ENCODE data around the gene SFXN5.

- TF ChIP-seq EZH2 (IDR thresholded peaks at IDR 0.05; ENCODE audit: low read depth, low read length, severe bottlenecking), result no peak
- TF ChIP-seq ATF2 (IDR thresholded peaks at IDR 0.05; ENCODE audit: low read length), result no peak
- TF ChIP-seq CREB1 (IDR thresholded peaks at IDR 0.05), result no peak
- TF ChIP-seq, protein P1, sequence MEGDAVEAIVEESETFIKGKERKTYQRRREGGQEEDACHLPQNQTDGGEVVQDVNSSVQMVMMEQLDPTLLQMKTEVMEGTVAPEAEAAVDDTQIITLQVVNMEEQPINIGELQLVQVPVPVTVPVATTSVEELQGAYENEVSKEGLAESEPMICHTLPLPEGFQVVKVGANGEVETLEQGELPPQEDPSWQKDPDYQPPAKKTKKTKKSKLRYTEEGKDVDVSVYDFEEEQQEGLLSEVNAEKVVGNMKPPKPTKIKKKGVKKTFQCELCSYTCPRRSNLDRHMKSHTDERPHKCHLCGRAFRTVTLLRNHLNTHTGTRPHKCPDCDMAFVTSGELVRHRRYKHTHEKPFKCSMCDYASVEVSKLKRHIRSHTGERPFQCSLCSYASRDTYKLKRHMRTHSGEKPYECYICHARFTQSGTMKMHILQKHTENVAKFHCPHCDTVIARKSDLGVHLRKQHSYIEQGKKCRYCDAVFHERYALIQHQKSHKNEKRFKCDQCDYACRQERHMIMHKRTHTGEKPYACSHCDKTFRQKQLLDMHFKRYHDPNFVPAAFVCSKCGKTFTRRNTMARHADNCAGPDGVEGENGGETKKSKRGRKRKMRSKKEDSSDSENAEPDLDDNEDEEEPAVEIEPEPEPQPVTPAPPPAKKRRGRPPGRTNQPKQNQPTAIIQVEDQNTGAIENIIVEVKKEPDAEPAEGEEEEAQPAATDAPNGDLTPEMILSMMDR (IDR thresholded peaks at IDR 0.05; ENCODE audit: control extremely low read depth in 1 of 3, insufficient read depth in 1 of 3, low read depth in 1 of 3, low read length in 3 of 3), result no peak
- no peak for TF ChIP-seq POLR2AphosphoS5 (IDR thresholded peaks at IDR 0.05; ENCODE audit: low read depth, low read length)
- no peak for TF ChIP-seq SP2 (IDR thresholded peaks at IDR 0.05; ENCODE audit: low read length)
- no peak for TF ChIP-seq EP300 (IDR thresholded peaks at IDR 0.05; ENCODE audit: borderline replicate concordance in 1 of 2, low read depth in 2 of 2, low read length in 2 of 2)
- TF ChIP-seq NRF1 (IDR thresholded peaks at IDR 0.05; ENCODE audit: low read depth, low read length), result no peak
- TF ChIP-seq, protein P2, sequence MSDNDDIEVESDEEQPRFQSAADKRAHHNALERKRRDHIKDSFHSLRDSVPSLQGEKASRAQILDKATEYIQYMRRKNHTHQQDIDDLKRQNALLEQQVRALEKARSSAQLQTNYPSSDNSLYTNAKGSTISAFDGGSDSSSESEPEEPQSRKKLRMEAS (IDR thresholded peaks at IDR 0.05), result no peak
- TF ChIP-seq, protein P3, sequence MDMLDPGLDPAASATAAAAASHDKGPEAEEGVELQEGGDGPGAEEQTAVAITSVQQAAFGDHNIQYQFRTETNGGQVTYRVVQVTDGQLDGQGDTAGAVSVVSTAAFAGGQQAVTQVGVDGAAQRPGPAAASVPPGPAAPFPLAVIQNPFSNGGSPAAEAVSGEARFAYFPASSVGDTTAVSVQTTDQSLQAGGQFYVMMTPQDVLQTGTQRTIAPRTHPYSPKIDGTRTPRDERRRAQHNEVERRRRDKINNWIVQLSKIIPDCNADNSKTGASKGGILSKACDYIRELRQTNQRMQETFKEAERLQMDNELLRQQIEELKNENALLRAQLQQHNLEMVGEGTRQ (IDR thresholded peaks at IDR 0.05; ENCODE audit: low read length), result no peak
- no peak for TF ChIP-seq SP1 (IDR thresholded peaks at IDR 0.05; ENCODE audit: low read depth, low read length)
- TF ChIP-seq POLR2A (IDR thresholded peaks at IDR 0.05; ENCODE audit: control extremely low read depth in 1 of 2, low read depth in 2 of 2, low read length in 2 of 2), result no peak
- TF ChIP-seq JUN (IDR thresholded peaks at IDR 0.05; ENCODE audit: low read depth, low read length), result no peak
Observed at GRCh38 chr2:72926368-72926767, 145.1 kb downstream of the SFXN5 start.
